Measurements from ENCODE around the gene HFE. TPM values are rescaled to one million over a fixed set of nuclear protein-coding genes. Genes with fewer than 3 reads are reported as not detected.

The HFE gene
- total RNA-seq, 1 donor from 2014 or later, result 1.4 TPM

GRCh38 chr6:26131618-26132017 is 44.4 kb downstream of the HFE start:
- DNase-seq (ENCODE audit: low read depth in 2 of 2), result no peak

DNA sequence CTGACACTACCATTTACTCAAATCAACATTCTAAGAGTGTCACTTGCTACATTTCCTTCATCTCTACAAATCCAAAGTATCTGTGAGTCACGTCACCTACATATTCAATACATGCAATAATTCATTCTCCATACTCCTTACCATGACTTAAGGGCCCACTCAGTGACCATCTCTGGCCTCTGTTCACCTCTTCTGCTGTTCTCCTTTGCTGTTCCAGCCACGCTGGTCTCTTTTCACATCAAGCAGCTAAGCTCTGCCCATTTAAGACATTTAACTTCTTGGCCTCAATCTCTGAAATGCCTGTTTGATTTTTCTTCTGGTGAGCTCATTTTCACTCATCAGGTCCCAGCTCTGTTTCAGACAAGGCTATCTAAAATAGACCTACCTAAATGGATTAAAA is 46.5 kb downstream of the HFE start:
- DNase-seq (ENCODE audit: low read depth in 2 of 2), result no peak

DNA sequence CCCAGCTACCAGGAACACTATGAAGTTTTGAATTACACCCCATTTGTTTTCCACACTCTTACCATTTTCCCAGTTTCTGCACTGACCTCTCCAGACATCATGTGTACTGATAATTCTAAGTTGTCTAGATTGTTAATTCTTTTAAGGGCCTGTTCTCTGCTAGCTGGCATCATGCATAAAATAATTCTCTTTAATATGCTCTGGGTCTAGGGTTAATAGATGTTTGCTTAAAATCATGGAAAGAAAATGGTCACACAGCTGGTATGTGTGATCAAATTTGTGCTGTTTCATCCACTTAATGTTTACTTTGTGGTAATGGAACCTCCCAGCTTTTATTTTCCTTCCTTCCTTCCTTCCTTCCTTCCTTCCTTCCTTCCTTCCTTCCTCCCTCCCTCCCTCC is 49.1 kb downstream of the HFE start:
- DNase-seq (ENCODE audit: low read depth in 2 of 2), result no peak

DNA sequence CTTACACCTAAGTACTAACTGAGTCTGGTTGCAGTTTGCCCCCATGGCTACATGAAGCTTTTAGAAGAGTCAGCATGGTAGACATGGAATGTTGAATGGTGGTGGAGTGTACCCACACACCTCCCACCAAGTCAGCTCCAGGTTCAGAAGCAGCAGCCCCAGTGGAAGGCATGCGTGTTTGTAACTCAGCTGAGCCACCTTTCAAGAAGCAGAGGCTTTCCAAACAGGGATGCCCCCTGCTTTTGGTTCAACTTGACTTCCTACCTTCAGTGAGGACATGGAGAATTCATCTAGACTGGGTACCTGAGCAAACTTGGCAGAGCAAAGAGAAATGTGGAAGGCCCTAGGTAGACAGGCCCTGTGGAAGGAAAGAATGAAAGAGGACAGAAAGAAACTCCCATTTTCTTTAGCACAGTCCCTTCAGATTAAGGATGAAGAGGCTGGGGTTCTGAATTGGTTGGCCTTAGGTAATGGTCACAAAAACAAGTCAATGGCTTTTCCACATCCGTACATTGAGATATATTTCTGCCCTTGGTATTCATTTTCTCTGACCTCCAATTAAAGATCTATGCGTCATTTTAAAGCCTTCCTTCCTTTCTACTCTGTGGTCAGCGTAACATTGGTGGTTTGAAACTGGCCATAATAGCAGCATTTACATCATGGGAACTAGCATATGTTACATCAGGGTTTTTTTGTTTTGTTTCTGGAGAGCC is 53.2 kb downstream of the HFE start:
- DNase-seq (ENCODE audit: low read depth in 2 of 2), result peak in 1 of 2 donors; percentile 31

- no peak for DNase-seq (ENCODE audit: low read depth in 2 of 2)
Measured at GRCh38 chr6:26140967-26141294, 53.7 kb downstream of the HFE start.

DNA sequence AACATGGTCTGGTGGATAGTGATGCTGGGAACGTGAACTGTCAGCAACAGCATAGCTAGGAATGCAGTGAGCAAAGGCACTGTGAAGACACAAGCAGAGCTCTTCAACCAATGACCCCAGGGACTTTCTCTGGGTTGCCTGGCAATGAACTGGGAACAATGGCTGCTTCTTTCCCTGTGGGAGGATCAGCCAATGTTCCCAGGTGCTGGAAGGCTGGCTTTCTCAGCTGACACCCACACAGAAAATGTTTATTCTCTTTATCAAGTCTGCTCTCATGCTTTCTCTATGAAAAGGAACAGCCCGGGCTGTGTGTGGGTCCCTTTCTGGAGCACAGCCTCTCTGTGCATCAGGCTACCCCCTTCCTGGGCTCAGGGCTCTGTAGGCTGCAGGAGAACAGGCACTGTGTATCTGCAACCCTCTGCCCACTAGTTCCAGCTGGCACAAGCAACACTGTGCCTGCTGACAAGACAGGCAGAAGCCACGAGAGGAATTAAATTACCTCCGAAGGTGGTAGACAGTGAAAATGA is 54.2 kb downstream of the HFE start:
- DNase-seq (ENCODE audit: low read depth in 2 of 2), result no peak

- no peak for DNase-seq (ENCODE audit: low read depth in 2 of 2)
Measured at GRCh38 chr6:26142026-26142425, 54.8 kb downstream of the HFE start.

Other genes with a start within 250 kb of the HFE start
- gene SLC17A3, start 213.2 kb upstream of the HFE start, total RNA-seq, result not detected in 2 replicates
- gene SLC17A2, start 156.7 kb upstream of the HFE start, total RNA-seq, result not detected in 2 replicates
- gene TRIM38, start 124.6 kb upstream of the HFE start, total RNA-seq, result 4.8 and 5.9 TPM in 2 replicates

All from lung microvascular endothelial cell (primary cell).